Measurements from ENCODE around the gene PRPF38B. TPM values are rescaled to one million over a fixed set of nuclear protein-coding genes. Genes with fewer than 3 reads are reported as not detected.
A peak's percentile ranks its signal among the peaks of the same experiment; 100 is the strongest.

Gene PRPF38B
- total and polyA plus RNA-seq, 9 of the 15 experiments (the other 6 are each of a cell fraction or from before 2014, with no cell fraction given), result 25.3 to 85.5 (median 66.4) TPM

DNA sequence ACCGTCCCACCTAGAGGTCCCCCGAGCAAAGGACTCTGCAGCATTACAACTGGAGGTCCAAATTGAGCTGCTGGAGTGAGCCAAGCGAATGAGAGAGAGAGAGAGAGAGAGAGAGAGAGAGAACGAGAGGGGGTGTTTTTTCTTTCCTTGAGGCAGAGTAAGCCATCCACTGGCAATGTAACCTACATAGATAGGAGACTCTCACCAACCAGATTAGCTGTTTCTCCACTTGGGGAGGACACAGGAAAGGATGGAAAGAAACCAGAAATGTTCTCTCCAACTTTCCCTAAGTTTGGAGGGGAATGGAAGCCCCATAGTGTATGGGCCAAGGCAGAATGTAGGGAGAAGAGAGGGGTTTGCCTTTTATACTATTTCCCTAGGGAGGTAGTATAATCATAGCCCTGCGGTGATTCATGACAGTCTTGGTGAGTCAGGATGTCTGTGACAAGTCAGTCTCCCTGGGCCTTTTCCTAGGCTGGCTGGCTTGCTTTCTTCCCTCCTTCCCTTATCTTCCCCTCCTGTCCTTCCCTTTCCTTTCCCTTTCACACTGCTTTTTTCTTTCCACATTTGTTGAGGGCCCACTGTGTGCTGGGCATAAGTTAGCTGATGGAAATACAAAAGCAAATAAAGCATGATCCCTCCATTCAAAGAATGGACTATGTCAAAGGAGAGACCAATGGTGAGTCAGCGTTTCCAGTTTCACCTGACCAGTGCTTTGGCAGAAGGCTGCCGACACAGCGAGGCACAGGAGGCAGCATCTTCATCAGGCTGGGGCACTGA lies 27.7 kb downstream of the PRPF38B start (continued):
- TF ChIP-seq PKNOX1 (IDR thresholded peaks at IDR 0.05), result peak; percentile 65
- no peak for TF ChIP-seq ADNP (tag; IDR thresholded peaks at IDR 0.05)
- no peak for TF ChIP-seq ESRRA (IDR thresholded peaks at IDR 0.05; ENCODE audit: borderline replicate concordance, low read depth)
- TF ChIP-seq SMAD2 (IDR thresholded peaks at IDR 0.05; ENCODE audit: low read depth, low read length), result no peak
- TF ChIP-seq LCOR (CRISPR knock-in tag; IDR thresholded peaks at IDR 0.05), result no peak
- TF ChIP-seq SMARCE1 (IDR thresholded peaks at IDR 0.05), result peak; percentile 77
- peak; percentile 67; the same call in 1 of the 2 replicates for TF ChIP-seq SMARCC2 (IDR thresholded peaks at IDR 0.05; ENCODE audit: low read depth)
- TF ChIP-seq POLR2G (IDR thresholded peaks at IDR 0.05; ENCODE audit: low read depth, low read length), result no peak
- no peak for TF ChIP-seq RBM39 (optimal IDR thresholded peaks at IDR 0.05; ENCODE audit: low read depth, low read length)
- TF ChIP-seq, protein P1, sequence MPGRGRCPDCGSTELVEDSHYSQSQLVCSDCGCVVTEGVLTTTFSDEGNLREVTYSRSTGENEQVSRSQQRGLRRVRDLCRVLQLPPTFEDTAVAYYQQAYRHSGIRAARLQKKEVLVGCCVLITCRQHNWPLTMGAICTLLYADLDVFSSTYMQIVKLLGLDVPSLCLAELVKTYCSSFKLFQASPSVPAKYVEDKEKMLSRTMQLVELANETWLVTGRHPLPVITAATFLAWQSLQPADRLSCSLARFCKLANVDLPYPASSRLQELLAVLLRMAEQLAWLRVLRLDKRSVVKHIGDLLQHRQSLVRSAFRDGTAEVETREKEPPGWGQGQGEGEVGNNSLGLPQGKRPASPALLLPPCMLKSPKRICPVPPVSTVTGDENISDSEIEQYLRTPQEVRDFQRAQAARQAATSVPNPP (IDR thresholded peaks at IDR 0.05; ENCODE audit: borderline replicate concordance, insufficient read depth, insufficient read length), result no peak
- TF ChIP-seq ZNF324 (CRISPR knock-in tag; IDR thresholded peaks at IDR 0.05), result no peak
- no peak for TF ChIP-seq ZSCAN29 (IDR thresholded peaks at IDR 0.05)
- TF ChIP-seq IFI16 (CRISPR knock-in tag; IDR thresholded peaks at IDR 0.05), result no peak
- TF ChIP-seq RB1 (IDR thresholded peaks at IDR 0.05; ENCODE audit: low read depth), result no peak
- no peak for TF ChIP-seq REST (IDR thresholded peaks at IDR 0.05; ENCODE audit: borderline replicate concordance)
- TF ChIP-seq REST (CRISPR knock-in tag; IDR thresholded peaks at IDR 0.05; ENCODE audit: low read depth), result no peak
- no peak for TF ChIP-seq PCBP2 (IDR thresholded peaks at IDR 0.05; ENCODE audit: low read depth, low read length, poor library complexity, severe bottlenecking)
- TF ChIP-seq U2AF2 (optimal IDR thresholded peaks at IDR 0.05; ENCODE audit: low read depth, low read length), result no peak
- peak; percentile 98 for TF ChIP-seq C11orf30 (IDR thresholded peaks at IDR 0.05; ENCODE audit: low read depth)

All from K562 (cell line).